HEK293T (cell line): ENCODE measurements around the gene GID8.

Source experiments
- CTCF ChIA-PET: fragments of 350-600 bp; formaldehyde crosslinking; extraction: SDS; loops from one replicate; lab custom pipeline; 2021; ENCODE audit warnings: antibody characterized with exemption, inconsistent platforms; lab: Yijun Ruan, JAX
- POLR2A ChIA-PET: fragments of 350-600 bp; formaldehyde crosslinking; extraction: SDS; loops from one replicate; lab custom pipeline; 2020; ENCODE audit warnings: antibody characterized with exemption, inconsistent platforms; lab: Yijun Ruan, JAX
- DNase-seq: peaks from one replicate; pipeline ENCODE4 v3.0.0; 2012; ENCODE audit warnings: mixed read lengths; ENCODE audit errors: extremely low spot score
- ARNT ChIP-seq: fragments of 450-650 bp; IDR thresholded peaks from 2 replicates; pipeline ENCODE4 v1.6.1; 2017; ENCODE audit warnings: mild to moderate bottlenecking
- BHLHE40 ChIP-seq: fragments of 450-650 bp; IDR thresholded peaks from 2 replicates; pipeline ENCODE4 v1.6.1; 2016; ENCODE audit warnings: mild to moderate bottlenecking, moderate library complexity, borderline replicate concordance
- CTBP1 ChIP-seq: fragments of 450-650 bp; IDR thresholded peaks from 2 replicates; pipeline ENCODE4 v1.6.1; 2016; ENCODE audit warnings: borderline replicate concordance
- ELF4 ChIP-seq: fragments of 450-650 bp; IDR thresholded peaks from 2 replicates; pipeline ENCODE4 v1.6.1; 2017; ENCODE audit warnings: antibody characterized with exemption
- FOXA1 ChIP-seq: fragments of 450-650 bp; IDR thresholded peaks from 2 replicates; pipeline ENCODE4 v1.6.1; 2016; ENCODE audit warnings: mild to moderate bottlenecking
- FOXK2 ChIP-seq: fragments of 450-650 bp; IDR thresholded peaks from 2 replicates; pipeline ENCODE4 v1.6.1; 2016; ENCODE audit warnings: mild to moderate bottlenecking
- FOXM1 ChIP-seq: fragments of 450-650 bp; IDR thresholded peaks from 2 replicates; pipeline ENCODE4 v1.6.1; 2017; ENCODE audit warnings: mild to moderate bottlenecking, borderline replicate concordance
- HDGF ChIP-seq: fragments of 450-650 bp; IDR thresholded peaks from 2 replicates; pipeline ENCODE4 v1.6.1; 2017; ENCODE audit warnings: antibody characterized with exemption, borderline replicate concordance
- L3MBTL2 ChIP-seq: fragments of 450-650 bp; conservative IDR thresholded peaks from 2 replicates; pipeline ENCODE4 v1.6.1; 2016; ENCODE audit warnings: mild to moderate bottlenecking
- LEF1 ChIP-seq: fragments of 450-650 bp; IDR thresholded peaks from 2 replicates; pipeline ENCODE4 v1.6.1; 2017; ENCODE audit warnings: mild to moderate bottlenecking, borderline replicate concordance
- NFRKB ChIP-seq: fragments of 450-650 bp; IDR thresholded peaks from 2 replicates; pipeline ENCODE4 v1.6.1; 2016; ENCODE audit warnings: mild to moderate bottlenecking, moderate library complexity
- PKNOX1 ChIP-seq: fragments of 450-650 bp; IDR thresholded peaks from 2 replicates; pipeline ENCODE4 v1.6.1; 2016
- SP1 ChIP-seq: fragments of 450-650 bp; IDR thresholded peaks from 2 replicates; pipeline ENCODE4 v1.6.1; 2017
- SUZ12 ChIP-seq: fragments of 450-650 bp; IDR thresholded peaks from 2 replicates; pipeline ENCODE4 v1.6.1; 2016; ENCODE audit warnings: mild to moderate bottlenecking
- TARDBP ChIP-seq: fragments of 450-650 bp; IDR thresholded peaks from 2 replicates; pipeline ENCODE4 v1.6.1; 2016
- ZNF384 ChIP-seq: fragments of 450-650 bp; IDR thresholded peaks from 2 replicates; pipeline ENCODE4 v1.6.1; 2016

Gene GID8

GRCh38 chr20:62987114-62987513, 49.2 kb downstream of the GID8 start:
- DNase-seq: no peak
- CTCF ChIA-PET: no interaction called here
- POLR2A ChIA-PET: no interaction called here
- TF ChIP-seq BHLHE40 (no peak), NFRKB (no peak), LEF1 (no peak), FOXK2 (no peak), SUZ12 (no peak), ELF4 (no peak), PKNOX1 (no peak), ARNT (no peak), FOXM1 (no peak), SP1 (no peak), CTBP1 (no peak), L3MBTL2 (no peak), FOXA1 (no peak)

- TF ChIP-seq L3MBTL2 (no peak), HDGF (no peak), ZNF384 (no peak), LEF1 (no peak), SUZ12 (no peak), FOXK2 (no peak), TARDBP (no peak), FOXM1 (no peak), FOXA1 (no peak), NFRKB (no peak), ARNT (no peak), PKNOX1 (no peak), ELF4 (no peak), SP1 (no peak), CTBP1 (no peak), BHLHE40 (no peak)
These were observed 51.3 kb downstream of the GID8 start for GRCh38 chr20:62989201-62989601.

DNA sequence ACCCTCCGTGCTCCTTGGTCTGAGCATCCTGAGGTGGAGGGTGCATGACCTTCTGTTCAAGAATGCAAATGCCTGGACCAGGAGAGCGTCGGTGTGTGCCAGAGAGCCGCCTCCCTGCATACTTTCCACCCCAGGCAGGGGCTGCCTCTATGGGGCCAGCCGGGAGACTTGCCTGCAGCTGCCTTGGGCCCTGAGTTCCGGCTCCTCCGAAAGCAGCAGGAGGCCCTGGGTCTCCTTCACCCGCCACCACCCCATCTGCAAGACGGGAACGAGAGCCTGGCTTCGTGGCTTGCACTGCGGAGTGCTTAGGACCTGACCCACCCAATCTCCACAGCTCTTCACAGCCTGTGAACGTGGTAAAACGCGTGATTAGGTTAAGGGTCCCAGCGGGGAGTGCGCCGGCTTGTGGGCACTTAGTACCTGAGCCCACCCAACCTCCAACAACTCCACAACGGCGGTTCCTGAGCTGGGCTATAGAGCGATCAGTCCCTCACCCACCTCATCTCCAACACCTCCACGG, 52.4 kb downstream of the GID8 start:
- no peak for TF ChIP-seq FOXM1
- TF ChIP-seq FOXA1: no peak
- TF ChIP-seq PKNOX1: no peak
- POLR2A ChIA-PET: no interaction called here
- no peak for DNase-seq
- CTCF ChIA-PET: no interaction called here

More at GRCh38 chr20:62989201-62989601, 51.3 kb downstream of the GID8 start:
- POLR2A ChIA-PET: no interaction called here
- CTCF ChIA-PET: no interaction called here
- DNase-seq: no peak

DNA sequence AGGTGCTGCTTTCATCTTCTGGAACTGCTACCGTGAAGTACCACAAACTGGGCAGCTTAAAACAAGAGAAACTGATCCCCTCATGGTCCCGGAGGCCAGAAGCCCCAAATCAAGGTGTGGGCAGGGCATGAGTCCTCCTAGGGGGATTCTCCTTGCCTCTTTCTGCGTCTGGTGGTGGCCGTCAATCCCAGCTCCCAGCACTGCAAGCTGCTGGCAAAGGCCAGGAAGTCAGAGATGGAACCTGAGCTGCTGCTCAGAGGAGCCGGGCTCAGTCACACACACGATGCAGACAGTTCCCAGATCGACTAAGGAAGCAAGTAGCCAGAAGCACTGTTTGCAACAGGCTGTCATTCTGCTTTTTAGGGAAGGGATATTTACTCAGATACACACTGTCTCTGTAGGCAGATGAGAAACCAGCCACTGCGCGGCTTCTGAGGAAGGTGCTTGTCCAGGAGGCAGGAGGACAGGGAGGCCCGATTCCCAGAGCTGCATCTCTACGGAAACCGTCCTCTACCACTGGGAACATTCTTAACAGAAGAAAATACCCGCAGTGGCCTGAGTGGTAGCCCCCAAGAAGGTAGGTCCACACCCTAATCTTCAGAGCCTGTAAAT, 53.4 kb downstream of the GID8 start:
- ChIA-PET CTCF (no interaction called here), POLR2A (no interaction called here)
- no peak for TF ChIP-seq SP1
- TF ChIP-seq FOXK2: no peak
- DNase-seq: no peak

DNA sequence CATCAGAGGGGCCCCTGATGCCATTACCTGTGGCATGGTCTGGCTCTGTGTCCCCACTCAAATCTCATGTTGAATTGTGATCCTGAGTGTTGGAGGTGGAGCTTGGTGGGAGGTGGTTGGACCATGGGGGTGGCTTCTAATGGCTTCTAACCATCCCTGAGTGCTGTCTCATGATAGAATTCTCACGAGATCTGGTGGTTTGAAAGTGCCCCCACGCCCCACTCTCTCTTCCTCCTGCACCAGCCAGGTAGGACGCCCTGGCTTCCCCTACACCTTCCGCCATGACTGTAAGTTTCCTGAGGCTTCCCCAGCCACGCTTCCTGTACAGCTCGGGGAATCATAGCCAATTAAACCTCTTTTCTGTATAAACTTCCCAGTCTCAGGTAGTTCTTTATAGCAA, 53.9 kb downstream of the GID8 start:
- TF ChIP-seq FOXM1: no peak
- TF ChIP-seq NFRKB: no peak
- TF ChIP-seq SUZ12: no peak
- TF ChIP-seq L3MBTL2: no peak
- no peak for TF ChIP-seq PKNOX1
- TF ChIP-seq TARDBP: no peak
- TF ChIP-seq HDGF: no peak
- TF ChIP-seq ZNF384: no peak
- no peak for TF ChIP-seq ARNT
- ChIA-PET CTCF (interaction anchor here (0.5 kb wide), 1 partner anchor 99 kb away, joined by 3 read pairs; no protein-coding TSS in a partner anchor), POLR2A (no interaction called here)
- DNase-seq: no peak

- TF ChIP-seq FOXK2: no peak
- TF ChIP-seq ARNT: no peak
- TF ChIP-seq FOXA1: no peak
- no peak for TF ChIP-seq FOXM1
- no peak for TF ChIP-seq PKNOX1
- TF ChIP-seq LEF1: no peak
- no peak for TF ChIP-seq BHLHE40
- no peak for TF ChIP-seq SUZ12
- no peak for TF ChIP-seq HDGF
- ChIA-PET CTCF (no interaction called here), POLR2A (no interaction called here)
- DNase-seq: no peak
These were observed 56.0 kb downstream of the GID8 start for GRCh38 chr20:62993856-62994494.
